ENCODE results near the gene PPP1R10.
"Not testable (repeated sequence)": the region's sequence is repeated elsewhere in the genome, so short reads cannot be mapped to it uniquely, and the experiment has no call there.

The PPP1R10 gene

DNA sequence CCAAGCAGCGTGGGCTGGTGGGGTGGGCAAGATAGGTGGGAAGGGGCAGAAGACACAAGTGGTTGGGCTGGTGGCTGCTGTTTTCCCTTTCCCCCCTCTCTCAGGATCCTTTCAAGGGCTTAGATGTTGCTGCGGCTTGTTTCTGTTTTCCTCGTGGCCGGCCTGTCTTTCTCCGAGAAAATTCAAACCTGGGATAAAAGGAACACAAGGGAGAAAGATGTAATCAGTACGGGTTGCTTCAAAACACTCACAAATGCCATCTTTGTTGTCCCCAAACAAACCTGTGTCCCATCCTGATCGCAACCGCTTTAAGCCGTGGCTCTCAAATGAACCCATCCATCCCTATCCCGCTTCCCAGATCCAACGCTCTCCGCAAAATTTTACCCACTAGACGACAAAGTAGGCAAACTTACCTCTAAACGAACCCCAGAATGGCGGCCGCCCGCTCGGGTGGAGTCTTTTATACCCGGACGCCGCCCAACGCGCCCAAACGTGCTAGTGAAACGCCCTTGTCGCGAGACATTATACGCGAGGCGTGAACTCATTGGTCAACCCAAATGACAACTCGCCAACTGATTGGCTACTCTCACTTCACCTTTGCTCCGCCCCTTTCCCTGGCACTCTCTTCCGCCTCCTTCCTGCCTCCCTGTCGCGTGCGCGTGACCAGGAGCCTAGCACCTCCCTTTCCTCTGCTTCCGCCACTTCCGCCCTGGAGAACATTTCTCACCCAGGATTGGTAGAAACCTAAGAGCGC is at the start of gene PPP1R10:
TSS of gene PPP1R10 (minus strand) at position 433 of the 754 bp plus-strand sequence. CDS start 7,299 bp downstream, outside the sequence.
- peak; percentile 100 for DNase-seq

DNA sequence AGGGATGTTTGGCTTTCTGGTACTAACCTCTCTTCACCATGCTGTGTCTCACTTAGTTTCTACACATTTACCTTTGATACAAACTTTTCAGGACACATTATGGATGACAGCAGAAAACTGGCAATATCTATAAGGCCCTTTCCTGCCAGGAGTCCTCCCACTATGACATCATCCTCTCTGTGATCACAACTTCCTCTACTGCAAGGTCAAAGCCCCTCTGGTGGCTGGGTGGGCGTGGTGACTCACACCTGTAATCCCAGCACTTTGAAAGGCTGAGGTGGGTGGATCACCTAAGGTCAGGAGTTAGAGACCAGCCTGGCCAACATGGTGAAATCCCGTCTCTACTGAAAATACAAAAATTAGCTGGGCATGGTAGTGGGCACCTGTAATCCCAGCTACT is 49.3 kb upstream of the PPP1R10 start:
- not testable (repeated sequence) for DNase-seq

DNA sequence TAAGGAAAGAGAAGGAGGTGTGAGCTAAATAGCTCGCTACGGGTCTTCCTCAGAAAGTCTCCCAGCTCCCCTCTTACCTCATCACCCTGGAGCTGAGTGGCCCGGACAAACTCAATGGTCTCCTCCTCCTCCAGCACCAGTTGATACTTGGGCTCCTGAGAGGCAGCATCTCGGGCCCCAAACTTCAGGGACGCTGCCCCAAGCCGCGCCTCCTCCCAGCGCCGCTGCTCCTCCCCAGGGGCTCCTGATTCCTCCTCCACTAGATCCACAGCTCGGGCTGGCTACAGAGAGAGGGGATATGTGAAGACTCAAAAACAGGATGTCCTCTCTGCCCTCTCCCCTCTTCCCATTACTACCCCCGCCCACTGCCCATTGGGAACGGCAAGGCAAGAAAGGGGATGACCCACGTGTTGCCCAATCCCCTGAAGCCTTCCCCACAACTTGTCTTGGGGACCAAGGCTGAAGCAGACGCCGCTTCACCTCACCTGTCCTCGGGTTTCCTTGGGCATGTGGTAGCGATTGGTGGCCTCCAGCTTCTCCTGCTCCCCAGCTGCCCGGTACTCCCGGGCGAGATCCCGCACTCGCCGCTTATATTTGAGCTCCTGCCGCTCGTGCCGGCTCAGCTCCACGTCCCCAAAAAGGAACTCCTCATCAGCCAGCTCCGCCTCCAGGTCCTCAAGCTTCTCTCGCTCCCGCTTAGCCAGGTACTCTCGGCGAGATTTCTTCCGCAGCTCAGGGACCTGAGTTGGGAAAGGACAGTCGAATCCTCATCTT is 48.1 kb upstream of the PPP1R10 start:
- DNase-seq, result no peak

DNA sequence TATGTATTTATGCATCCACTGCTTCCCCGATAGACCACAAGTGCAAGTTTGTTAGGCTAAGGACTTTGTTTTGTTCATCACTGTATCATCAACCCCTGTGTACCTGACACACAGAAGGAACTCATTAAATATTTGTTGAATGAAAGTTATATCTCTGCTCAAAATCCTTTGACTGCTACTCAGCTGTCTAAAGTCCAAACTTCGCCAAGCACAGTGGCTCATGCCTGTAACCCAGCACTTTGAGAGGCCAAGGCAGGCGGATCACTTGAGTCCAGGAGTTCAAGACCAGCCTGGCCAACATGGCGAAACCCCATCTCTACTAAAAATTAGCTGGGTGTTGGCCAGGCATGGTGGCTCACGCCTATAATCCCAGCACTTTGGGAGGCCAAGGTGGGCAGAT is 40.9 kb upstream of the PPP1R10 start:
- DNase-seq, result not testable (repeated sequence)

DNA sequence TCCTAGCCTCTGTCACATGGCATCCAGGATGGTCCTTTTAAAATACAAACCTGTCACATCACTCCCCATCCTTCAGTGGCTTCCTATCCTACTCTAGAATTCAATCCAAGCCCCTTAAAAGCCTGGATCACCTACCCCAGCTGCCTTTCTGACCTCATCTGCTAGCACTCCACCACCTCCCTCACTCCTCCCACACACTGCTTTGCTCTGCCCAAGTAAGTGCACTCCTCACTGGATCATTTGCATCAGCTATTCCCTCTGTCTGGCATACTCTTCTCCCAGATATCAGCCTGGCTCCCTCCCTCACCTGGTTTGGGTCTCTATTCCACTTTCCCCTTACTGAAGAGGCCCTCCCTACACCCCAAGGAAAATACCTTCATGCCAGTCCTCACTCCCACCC is 40.4 kb upstream of the PPP1R10 start:
- no peak for DNase-seq

DNA sequence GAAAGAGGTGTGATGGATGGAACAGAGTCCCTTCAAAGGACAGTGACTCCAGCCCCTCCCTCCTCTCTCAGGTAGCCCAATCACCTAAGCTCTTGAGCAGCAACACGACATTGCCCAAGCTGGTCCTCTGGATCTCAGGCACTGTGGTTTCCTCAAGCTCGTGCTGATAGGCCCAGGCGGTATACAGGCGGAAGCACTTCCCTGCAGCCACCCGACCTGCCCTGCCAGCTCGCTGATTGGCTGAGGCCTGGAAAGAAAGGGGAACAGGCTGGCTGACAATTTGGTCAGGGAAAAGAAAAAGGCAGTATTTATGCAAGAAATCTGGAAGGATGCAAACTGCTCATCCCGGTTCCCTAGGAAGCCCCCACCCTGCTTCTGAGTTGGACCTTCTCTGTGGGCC is 39.5 kb upstream of the PPP1R10 start:
- DNase-seq, result peak; percentile 42

DNA sequence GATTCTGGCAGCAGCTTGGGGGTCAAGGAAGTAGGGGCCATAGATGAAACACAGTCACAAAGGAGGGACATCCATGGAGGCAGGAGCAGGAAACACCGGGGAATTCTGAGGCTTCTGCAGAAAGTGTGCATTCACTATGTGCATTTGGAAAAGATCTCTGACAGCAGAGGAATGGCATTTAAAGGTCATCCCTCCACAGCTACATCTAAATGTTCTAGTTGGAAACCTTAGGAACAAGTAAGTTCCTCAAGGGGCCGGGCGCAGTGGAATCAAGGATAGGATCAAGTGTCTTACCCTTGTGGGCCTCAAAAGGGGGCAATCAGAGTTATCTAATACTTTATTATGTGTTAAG is 38.7 kb upstream of the PPP1R10 start:
- no peak for DNase-seq

DNA sequence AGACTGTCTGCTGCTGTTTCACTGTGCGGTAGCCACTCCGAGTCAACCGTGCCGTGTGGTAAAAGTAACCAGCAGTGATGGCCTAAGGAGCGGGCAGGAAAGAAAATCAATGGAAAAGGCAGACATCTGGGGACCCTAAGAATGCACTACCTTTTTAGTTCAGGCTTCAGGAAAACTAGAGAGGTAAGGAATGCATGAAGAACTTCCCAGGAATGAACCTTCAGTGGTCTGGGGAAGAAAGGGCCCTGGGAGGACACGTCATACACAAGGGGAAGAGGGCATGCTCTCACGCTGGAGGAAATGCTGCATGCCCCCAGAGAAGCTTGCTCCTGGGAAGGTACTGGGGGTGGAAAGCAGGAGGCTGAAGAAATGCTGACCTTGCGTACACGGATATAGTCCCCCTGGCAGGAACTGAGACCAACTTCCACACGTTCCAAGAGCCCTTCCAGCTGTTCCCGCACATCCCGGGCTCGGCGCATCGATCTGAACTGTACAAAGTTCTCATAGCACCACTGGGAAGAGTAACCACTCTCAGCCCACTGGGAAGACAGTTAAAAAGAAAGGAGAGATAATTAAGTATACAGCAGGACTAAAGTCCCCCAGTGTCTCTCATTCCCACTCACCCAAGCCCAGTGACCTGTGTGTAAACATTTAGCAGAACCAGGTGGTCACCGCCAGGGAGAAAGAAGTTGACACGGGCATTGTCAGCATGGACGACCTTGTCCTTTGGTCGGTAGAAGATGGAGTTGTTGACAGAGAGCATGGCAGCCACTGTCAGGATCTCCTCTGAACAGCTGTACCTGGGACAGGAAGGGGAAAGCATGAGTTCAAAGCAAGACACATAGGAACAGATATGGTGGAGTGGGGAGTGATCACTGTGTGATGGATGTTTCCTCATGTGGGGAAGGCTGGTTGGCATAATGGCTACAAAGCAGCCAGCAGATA is 38.0 kb upstream of the PPP1R10 start:
- no peak for DNase-seq

DNA sequence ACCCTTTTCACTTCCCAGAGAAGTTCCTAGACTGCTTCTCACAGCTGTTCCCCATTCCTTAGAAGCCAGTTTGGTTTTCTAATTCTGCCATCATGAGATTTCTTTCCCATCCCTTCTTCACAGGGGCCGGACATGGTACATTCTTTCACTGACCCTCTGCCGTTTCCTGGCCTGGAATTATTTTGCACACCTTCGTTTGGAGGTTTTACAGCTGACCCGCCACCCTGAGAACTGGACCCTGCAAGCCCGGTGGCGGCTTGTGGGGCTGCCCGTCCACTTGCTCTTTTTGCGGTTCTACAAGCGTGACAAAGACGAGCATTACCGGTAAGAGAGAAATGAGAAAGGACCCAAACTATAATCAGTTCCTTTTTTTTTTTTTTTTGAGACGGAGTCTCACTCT is 34.1 kb upstream of the PPP1R10 start:
- DNase-seq, result no peak

DNA sequence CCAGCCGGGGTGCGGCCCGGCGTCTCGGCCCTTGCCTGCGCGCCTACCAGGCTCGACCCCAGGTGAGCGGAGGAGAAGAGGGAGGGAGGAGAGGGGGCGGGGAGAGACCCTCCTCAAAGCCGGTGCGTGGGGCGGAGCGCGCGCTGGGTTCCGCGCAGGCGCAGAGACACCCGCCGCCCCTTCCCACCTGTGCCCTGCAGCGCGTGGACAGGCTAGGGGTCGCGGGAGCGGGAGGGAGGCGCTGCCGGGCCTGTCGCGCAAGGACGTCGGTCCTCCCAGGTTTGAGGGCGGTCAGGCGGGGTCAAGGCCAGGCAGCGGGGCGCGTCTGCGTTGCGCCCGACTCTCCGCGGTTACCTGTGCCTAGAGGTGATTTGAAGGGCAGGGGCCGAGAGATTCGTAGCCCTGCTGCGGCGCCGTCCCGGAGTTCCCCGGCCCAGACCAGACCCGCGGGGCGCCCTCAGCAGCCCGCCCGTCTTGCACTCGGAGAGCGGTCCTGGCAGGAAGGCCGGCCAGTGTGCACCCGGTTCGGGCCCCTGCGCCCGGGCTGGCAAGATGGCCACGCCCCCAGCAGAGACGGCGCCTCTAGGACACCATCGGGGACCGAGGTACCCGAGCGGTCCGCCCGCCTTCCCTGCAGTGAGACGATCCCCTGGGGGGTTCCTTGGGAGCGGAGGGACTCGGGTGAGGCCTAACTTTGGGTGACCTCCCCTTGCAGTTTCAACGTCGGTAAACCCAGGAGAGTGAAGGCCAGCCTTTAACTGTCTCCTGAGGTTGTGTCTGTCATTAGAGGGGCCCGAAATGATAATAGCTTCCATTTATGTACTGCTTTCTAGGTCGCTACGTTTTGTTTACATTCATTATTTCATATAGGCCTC is 30.4 kb upstream of the PPP1R10 start:
- DNase-seq, result peak; percentile 94

DNA sequence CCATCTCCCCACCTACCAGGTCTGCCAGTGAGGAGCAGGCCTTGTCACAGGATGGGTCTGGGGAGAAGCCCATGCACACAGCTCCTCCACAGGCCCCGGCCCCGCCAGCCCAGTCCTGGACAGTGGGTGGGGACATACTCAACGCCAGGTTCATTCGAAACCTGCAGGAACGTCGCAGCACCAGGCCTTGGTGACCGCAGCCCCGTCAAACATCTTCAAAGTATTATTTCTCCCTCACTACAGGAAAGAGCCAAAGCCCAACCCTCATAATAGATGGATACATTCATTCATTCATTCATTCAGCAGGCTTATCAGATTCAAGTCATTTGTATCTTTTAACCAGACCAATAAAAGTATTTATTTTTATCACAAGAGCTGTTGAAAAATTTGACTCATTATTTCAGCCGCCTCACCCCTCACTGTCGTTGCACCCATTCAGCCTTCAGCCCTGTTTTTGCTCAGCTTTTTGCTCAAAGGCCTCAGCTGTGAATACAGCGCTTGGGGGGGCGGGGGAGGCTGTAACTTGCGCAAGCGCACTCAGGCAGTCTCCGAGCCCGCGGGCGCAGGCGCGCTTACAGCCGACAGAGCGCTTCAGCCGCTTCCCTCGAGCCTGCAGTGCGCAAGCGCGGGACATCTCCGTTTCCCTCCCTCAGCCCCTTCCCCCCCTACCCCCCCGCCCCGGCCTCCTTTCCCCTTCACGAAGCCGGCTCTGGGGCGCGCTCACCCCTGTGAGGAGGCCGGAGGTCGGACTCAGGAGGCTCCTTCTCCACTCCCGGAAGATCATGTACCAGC is 29.6 kb upstream of the PPP1R10 start, which contains the start of gene C6orf136:
TSS of gene C6orf136 (plus strand) at position 684 of the 792 bp plus-strand sequence. CDS start at position 783, 99 bp downstream.
- peak; percentile 98 for DNase-seq

DNA sequence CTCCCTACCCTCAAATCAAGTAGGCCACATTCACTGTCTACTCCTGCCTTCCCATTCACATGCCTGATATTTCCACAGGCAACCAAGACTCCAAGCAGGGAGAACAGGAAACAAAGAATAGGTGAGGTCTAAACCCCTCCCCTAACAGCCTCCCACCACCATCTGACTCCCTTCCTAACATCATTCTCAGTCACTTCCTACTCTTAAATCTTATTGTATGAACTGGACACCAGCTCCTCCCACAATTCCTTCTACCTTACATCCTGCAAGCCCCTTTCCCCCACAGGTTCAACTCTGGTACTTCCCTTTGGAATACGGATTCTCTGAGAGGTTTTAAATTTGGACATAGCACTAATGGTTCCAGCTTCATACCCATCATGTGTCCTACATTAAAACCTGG is 28.9 kb upstream of the PPP1R10 start:
- DNase-seq, result no peak

DNA sequence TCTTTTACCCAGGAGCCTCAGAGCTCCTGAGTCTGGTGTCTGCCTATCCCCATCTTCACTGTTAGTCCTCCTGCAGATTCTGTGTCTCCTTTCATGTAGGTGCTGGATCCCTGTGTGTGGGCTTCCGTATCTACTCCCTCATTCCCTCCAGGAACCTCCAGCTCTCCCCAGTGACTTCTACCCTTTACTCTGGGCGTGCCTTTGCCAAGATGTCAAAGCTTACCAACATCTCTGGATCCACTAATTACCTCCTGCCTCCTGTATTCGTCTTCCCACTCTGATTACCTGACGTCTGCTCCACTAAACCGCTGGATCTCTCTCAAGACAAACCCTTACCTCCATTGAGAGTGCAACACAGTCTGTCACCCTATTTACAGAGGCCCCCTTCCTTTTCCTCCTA is 27.7 kb upstream of the PPP1R10 start:
- no peak for DNase-seq

DNA sequence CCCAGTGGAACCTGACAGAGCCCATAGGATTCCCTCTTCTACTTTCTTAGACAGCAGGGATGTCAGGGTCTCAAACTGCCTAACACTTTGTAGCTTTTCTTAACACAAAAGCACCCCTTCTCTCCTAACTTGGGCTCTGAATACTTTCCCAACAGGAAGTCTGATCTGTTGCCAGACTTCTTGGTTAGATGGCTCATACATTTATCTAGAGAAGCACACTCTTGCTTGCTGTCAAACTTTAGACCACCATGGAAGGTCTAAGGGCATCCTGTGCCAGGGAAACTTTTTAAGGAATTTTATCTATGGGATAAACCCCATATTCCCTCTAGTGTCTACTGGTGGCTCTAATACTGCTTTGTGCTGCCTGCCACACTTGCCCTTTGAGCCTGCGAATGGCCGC is 26.6 kb upstream of the PPP1R10 start:
- DNase-seq, result no peak

DNA sequence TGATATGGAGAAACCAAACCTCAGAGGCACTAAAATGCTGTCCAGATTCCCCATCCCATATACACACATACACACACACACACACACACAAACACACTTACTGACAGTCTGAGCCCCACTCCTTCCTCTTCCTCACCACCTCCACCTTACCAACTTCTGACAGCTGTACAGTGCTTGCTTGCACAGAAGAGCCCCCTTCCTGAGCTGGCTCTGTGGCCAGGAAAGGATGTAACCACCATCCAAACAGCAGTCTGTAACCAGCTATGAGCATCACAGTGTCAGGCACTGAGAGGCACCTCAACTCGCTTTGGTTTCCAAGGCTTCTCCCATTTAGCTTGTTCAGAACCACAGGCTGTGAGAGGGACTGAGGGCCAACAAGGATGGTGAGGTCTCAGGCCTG is 24.0 kb upstream of the PPP1R10 start:
- peak; percentile 28 for DNase-seq

DNA sequence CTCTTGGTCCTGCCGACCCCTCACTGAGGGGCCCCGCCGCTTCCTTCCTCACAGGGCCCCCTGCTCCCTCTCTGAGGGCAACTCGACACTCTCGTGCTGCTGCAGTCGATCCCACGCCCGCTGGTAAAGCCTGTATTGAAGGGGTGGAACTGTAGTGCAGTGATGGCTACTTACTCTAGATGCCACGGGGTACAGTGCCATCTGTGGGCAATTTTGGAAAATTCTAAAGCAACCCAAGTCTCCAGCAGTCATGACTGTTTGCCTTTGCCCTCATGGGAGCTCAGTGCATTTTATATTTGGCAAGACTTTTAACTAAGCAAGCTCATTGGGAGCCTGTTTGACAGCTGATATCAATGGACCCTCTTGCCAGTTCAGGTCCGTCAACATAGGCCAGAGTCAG is 23.4 kb upstream of the PPP1R10 start:
- DNase-seq, result peak; percentile 68

DNA sequence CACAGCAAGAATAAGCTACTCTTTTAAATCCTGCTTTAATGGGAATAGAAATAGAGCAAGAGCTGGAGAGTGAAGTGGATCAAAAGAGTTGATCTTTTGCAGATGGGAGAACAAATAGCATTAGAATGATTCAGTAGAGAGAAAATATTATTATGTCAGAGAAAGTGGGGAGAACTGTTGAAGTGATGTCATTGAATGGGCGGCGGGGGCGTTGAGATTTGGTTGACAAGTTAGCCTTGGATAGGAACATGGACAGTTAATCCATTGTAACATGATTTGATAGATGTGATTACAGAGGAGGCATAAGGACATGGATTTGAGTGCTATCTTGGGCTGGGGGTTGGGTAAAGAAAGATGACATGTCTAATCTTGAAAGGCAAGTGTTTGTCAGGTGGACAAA is 18.8 kb upstream of the PPP1R10 start:
- DNase-seq, result no peak

DNA sequence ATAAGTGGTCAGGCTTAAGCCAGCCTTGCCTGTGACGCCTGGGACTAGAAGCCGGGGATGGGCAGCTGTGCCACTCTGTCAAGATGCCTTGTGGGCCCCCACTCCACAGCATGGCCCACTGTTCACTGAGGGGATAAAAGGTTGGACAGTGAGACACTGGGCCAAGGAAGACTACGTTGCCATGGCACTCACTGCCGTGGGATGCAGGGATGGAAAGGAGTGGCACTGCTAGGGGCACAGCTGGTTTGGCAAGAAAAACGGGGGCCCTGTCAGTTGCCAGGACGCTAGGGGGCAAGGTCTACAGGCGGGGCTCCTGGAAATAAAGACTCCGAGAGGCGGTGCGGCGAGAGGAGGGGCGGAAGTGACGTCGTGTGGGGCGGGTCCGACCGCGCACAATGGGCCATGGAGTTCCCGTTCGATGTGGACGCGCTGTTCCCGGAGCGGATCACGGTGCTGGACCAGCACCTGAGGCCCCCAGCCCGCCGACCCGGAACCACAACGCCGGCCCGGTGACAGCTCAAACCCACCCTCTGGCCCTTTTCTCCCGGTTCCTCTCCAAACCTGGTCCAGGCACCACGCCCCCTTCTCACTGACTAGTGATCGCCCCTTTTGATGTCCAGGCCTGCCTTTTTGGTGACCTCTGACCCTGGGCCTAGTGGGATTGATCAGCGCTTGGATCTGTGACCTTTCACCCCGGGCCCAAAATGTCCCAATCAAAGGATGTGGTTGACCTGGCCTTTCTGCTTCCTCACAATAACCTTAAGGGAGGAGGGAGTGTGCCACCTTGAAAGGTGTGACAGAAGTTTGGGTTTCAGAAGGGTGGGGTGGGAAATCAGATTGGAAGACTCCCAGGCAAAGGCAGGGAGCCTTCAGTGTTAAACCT is 9.7 kb upstream of the PPP1R10 start, which contains the start of gene ATAT1:
TSS of gene ATAT1 (plus strand) at position 391 of the 883 bp plus-strand sequence.
- DNase-seq, result peak; percentile 95

DNA sequence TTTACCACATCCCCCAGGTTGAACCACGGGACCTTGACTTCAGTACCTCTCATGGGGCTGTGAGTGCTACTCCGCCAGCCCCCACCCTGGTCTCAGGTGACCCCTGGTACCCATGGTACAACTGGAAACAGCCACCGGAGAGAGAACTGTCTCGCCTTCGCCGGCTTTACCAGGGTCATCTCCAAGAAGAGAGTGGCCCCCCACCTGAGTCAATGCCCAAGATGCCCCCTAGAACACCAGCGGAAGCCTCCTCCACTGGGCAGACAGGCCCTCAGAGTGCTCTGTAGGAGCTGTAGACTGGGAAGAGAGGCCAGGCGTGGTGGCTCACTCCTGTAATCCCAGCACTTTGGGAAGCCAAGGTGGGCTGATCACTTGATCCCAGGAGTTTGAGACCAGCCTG is 8.5 kb upstream of the PPP1R10 start:
- DNase-seq, result no peak

DNA sequence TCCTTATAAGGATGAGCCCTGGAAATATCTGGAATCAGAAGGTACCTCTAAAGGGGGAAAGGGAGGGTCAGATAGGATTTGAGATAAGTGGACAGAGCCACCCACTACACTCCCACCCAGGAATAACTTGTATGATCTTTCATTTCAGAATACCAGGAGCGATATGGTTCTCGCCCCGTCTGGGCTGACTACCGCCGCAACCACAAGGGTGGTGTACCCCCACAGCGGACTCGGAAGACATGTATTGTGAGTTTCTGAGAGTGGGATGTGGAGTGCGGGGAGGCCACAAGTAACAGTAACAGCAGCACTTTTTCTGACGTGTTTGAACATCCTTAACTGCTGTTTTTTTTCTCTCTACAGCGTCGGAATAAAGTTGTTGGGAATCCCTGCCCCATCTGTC is 2.5 kb upstream of the PPP1R10 start:
- DNase-seq, result no peak
